SJSA1 (cell line): ENCODE data around the gene DNAJC22. TPM values are rescaled to one million over a fixed set of nuclear protein-coding genes. Genes with fewer than 3 reads are reported as not detected.

ENCODE experiments used
- DNase-seq, 2 experiments: peaks; one replicate each; pipeline ENCODE4 v3.0.0-alpha.2; 2015 to 2020; ENCODE audit warnings: low spot score in 2 of 2, low read depth in 1 of 2
- H3K27ac ChIP-seq: fragments of 250-450 bp; sonication (Bioruptor Pico); 2 replicates; pipeline ENCODE4 v1.5.1; 2020; ENCODE audit warnings: mild to moderate bottlenecking, moderate library complexity
- H3K27me3 ChIP-seq: fragments of 250-450 bp; sonication (Bioruptor Pico); replicated peaks from 2 replicates; pipeline ENCODE4 v1.5.1; 2020; ENCODE audit warnings: mild to moderate bottlenecking, moderate library complexity
- H3K36me3 ChIP-seq: fragments of 250-450 bp; sonication (Bioruptor Pico); 2 replicates; pipeline ENCODE4 v1.5.1; 2020; ENCODE audit warnings: mild to moderate bottlenecking
- H3K4me1 ChIP-seq: fragments of 250-450 bp; sonication (Bioruptor Pico); replicated peaks from 2 replicates; pipeline ENCODE4 v1.6.1; 2021; ENCODE audit warnings: mild to moderate bottlenecking
- H3K4me3 ChIP-seq: fragments of 250-450 bp; sonication (Bioruptor Pico); 2 replicates; pipeline ENCODE4 v1.5.1; 2020; ENCODE audit warnings: mild to moderate bottlenecking
- H3K9me3 ChIP-seq: fragments of 250-450 bp; sonication (Bioruptor Pico); replicated peaks from 2 replicates; pipeline ENCODE4 v1.5.1; 2020; ENCODE audit warnings: mild to moderate bottlenecking
- total RNA-seq: library from RNA; depleted of rRNA; stranded (reverse); fragments of >200 nt; shearing (Covaris generic); gene quantifications from 2 replicates; pipeline ENCODE4 v1.2.3, GENCODE V29; 2014

Gene DNAJC22
- total RNA-seq, 1 experiment from 2014 or later, result 6.3 TPM

GRCh38 chr12:49344486-49345050 lies 2.1 kb upstream of the DNAJC22 start:
- DNase-seq, result no peak
- H3K27me3 ChIP-seq, result peaks cover 39% of the 10 kb centered on the region
- no peak overlapping the region for H3K4me3 ChIP-seq
- peaks cover 50% of the 10 kb centered on the region for H3K4me1 ChIP-seq
- H3K9me3 ChIP-seq, result no peaks in the 10 kb centered on the region; the same call in 1 of the 2 replicates
- H3K36me3 ChIP-seq, result no peaks in the 10 kb centered on the region
- no peak overlapping the region for H3K27ac ChIP-seq

DNA sequence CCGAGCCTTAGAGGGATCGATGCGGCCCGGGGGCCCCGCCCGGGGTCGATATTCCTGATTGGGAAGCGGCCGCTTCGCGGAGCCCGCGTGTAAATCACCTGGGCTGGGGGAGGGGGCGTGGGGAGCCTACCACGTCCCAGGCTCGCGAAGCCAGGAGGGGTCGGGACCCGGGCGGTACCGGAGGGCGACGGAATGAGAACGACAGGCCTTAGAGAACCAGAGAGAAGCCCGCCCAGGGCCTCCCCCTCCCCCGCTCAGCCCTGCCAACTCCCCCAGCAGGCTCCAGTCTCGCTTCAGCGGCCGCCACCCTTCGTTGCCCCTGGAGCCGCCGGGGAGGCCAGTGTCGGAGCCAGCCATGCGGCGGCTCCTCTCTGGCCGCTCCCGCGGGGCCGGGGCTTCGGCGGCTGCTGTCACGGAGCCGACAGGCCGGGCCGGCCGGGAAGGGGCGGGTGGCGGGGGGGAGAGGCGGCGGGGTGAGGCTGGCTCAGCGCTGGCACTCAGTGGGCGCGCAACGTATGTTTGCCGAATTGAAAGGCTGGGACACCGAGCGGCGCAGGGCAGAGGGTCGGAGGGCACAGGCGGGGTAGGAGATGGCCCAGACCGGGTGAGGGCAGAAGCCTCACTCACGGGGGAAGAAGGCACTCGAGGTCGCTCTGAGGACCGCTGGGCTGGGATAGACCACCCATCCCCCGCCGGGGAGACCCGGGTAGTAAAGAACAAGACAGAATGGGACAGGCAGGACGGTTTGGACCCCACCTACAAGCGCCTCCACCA lies 1.4 kb upstream of the DNAJC22 start:
- no peak for DNase-seq
- no peak overlapping the region for H3K4me3 ChIP-seq
- no peak overlapping the region for H3K27ac ChIP-seq
- H3K4me1 ChIP-seq, result peaks cover 50% of the 10 kb centered on the region
- H3K9me3 ChIP-seq, result no peaks in the 10 kb centered on the region; the same call in 1 of the 2 replicates
- H3K27me3 ChIP-seq, result peaks cover 39% of the 10 kb centered on the region
- no peaks in the 10 kb centered on the region for H3K36me3 ChIP-seq

- H3K4me1 ChIP-seq, result peaks cover 56% of the 10 kb centered on the region
- DNase-seq, result no peak
- no peaks in the 10 kb centered on the region for H3K36me3 ChIP-seq
- peak overlapping the region; percentile 16 for H3K4me3 ChIP-seq
- peaks cover 39% of the 10 kb centered on the region for H3K27me3 ChIP-seq
- H3K9me3 ChIP-seq, result no peaks in the 10 kb centered on the region; the same call in 1 of the 2 replicates
- H3K27ac ChIP-seq, result no peak overlapping the region
Observed at GRCh38 chr12:49345825-49346658, 646 bp upstream of the DNAJC22 start.

DNA sequence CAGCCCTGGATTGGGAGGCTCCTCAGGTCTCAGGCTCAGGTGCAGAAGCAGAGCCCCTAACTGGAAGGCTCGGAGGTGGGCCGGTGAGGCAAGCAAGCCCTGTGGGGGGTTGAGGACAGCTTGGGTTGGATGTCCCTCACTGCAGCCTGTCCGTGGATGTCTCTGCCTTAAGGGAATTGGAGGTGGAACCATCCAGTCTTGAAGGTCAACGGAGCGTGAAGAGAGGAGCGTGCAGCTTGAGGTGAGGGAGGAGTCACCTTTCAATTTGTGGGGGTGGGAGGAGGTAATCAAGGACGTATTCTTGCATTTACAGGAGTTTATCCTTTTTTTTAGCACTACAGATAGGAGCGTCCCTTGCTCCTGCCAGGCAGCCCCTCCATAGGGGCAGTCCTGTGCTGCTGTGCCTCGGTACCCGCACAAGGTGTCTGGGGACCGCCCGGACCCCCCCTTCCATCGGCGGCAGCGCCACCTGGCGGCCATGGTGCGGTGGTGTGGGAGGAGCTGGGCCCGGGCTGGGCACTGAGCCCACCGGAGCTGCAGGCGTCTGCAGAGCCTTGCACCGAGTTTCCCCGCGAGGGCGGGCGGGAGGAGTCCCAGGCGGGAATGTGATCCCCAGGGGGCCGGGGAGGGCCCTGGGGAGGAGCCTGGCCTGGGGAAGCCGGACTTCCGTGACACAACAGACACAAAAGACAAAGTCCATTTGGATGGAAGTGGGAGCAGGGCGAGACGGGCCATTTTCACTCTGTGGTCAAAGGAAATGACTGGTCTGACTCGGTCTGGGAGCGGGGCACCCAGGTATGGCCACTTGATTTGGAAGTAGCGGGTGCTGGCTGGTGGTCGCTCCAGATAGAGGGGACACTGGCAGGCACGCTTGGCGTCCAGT lies 864 bp downstream of the DNAJC22 start:
- Histone ChIP-seq H3K4me3 (peak overlapping the region; percentile 35), H3K27ac (peak overlapping the region; percentile 16; the same call in 1 of the 2 replicates), H3K27me3 (peaks cover 33% of the 10 kb centered on the region), H3K4me1 (peaks cover 60% of the 10 kb centered on the region), H3K9me3 (no peaks in the 10 kb centered on the region; the same call in 1 of the 2 replicates), H3K36me3 (no peaks in the 10 kb centered on the region)
- DNase-seq, result peak; percentile 85 to 93

DNA sequence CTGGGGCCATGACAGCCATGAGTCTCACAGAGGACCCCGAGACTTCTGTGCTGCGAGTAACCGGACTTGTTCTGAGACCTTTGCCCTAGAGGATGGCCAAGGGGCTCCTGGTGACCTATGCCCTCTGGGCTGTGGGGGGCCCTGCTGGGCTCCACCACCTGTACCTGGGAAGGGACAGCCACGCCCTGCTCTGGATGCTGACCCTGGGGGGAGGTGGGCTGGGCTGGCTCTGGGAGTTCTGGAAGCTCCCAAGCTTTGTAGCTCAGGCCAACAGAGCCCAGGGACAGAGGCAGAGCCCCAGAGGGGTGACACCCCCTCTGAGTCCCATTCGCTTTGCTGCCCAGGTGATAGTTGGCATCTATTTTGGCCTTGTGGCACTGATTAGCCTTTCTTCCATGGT lies 2.1 kb downstream of the DNAJC22 start:
- Histone ChIP-seq H3K36me3 (no peaks in the 10 kb centered on the region), H3K27ac (no peak overlapping the region), H3K9me3 (no peaks in the 10 kb centered on the region; the same call in 1 of the 2 replicates), H3K4me1 (peaks cover 51% of the 10 kb centered on the region), H3K27me3 (peaks cover 26% of the 10 kb centered on the region), H3K4me3 (no peak overlapping the region)
- DNase-seq, result no peak

DNA sequence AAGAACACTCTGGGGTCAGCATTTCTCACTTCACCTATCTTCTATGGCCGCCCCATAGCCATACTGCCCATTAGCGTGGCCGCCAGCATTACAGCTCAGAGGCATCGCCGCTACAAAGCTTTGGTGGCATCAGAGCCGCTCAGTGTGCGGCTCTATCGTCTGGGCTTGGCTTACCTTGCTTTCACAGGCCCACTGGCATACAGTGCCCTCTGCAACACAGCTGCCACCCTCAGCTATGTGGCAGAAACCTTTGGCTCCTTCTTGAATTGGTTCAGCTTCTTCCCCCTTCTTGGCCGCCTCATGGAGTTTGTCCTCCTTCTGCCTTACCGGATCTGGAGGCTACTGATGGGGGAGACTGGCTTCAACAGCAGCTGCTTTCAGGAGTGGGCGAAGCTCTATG lies 2.6 kb downstream of the DNAJC22 start:
- Histone ChIP-seq H3K9me3 (no peaks in the 10 kb centered on the region; the same call in 1 of the 2 replicates), H3K27me3 (peaks cover 26% of the 10 kb centered on the region), H3K4me1 (peaks cover 48% of the 10 kb centered on the region), H3K27ac (no peak overlapping the region), H3K36me3 (no peaks in the 10 kb centered on the region), H3K4me3 (no peak overlapping the region)
- DNase-seq, result no peak

- Histone ChIP-seq H3K27ac (no peak overlapping the region), H3K27me3 (peaks cover 2% of the 10 kb centered on the region), H3K4me3 (no peak overlapping the region), H3K9me3 (no peaks in the 10 kb centered on the region), H3K36me3 (no peaks in the 10 kb centered on the region), H3K4me1 (peaks cover 35% of the 10 kb centered on the region)
- DNase-seq, result no peak
Observed at GRCh38 chr12:49352351-49352750, 5.7 kb downstream of the DNAJC22 start.

- no peak for DNase-seq
- Histone ChIP-seq H3K27me3 (no peaks in the 10 kb centered on the region), H3K4me1 (peaks cover 32% of the 10 kb centered on the region), H3K9me3 (no peaks in the 10 kb centered on the region), H3K36me3 (no peaks in the 10 kb centered on the region), H3K4me3 (no peak overlapping the region), H3K27ac (no peak overlapping the region)
Observed at GRCh38 chr12:49355913-49356312, 9.2 kb downstream of the DNAJC22 start.

GRCh38 chr12:49357103-49357678 lies 10.5 kb downstream of the DNAJC22 start:
- H3K4me3 ChIP-seq, result no peak overlapping the region
- no peaks in the 10 kb centered on the region for H3K9me3 ChIP-seq
- peak in 1 of 2 experiments; percentile 45 for DNase-seq
- peak overlapping the region; percentile 14; the same call in 1 of the 2 replicates for H3K27ac ChIP-seq
- H3K27me3 ChIP-seq, result no peaks in the 10 kb centered on the region
- no peaks in the 10 kb centered on the region for H3K36me3 ChIP-seq
- peaks cover 22% of the 10 kb centered on the region for H3K4me1 ChIP-seq

GRCh38 chr12:49358483-49359141 lies 11.9 kb downstream of the DNAJC22 start:
- DNase-seq, result peak in 1 of 2 experiments; percentile 74
- no peak overlapping the region for H3K27ac ChIP-seq

DNA sequence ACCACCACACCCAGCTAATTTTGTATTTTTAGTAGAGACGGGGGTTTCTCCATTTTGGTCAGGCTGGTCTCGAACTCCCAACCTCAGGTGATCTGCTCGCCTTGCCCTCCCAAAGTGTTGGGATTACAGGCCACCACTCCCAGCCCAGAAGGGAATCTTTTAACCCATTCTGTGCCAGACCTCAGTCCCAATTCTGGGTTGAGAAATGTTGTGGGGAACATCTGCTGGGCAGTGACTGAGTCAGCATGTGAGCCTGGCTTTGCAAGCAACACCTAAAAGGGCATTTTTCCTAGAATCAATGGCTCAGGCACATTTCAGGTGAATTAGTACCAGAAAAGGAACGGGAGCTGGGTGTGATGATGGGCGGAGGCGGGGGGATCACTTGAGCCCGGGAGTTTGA lies 13.0 kb downstream of the DNAJC22 start:
- Histone ChIP-seq H3K4me3 (no peak overlapping the region), H3K9me3 (no peaks in the 10 kb centered on the region), H3K27me3 (no peaks in the 10 kb centered on the region), H3K27ac (no peak overlapping the region), H3K4me1 (peaks cover 22% of the 10 kb centered on the region), H3K36me3 (no peaks in the 10 kb centered on the region)
- DNase-seq, result no peak

More at GRCh38 chr12:49358483-49359141, 11.9 kb downstream of the DNAJC22 start:
- no peaks in the 10 kb centered on the region for H3K27me3 ChIP-seq
- H3K4me1 ChIP-seq, result peaks cover 21% of the 10 kb centered on the region
- no peaks in the 10 kb centered on the region for H3K36me3 ChIP-seq
- H3K9me3 ChIP-seq, result no peaks in the 10 kb centered on the region
- H3K4me3 ChIP-seq, result no peak overlapping the region

GRCh38 chr12:49362077-49362476 lies 15.4 kb downstream of the DNAJC22 start:
- Histone ChIP-seq H3K4me1 (peaks cover 35% of the 10 kb centered on the region), H3K27ac (no peak overlapping the region), H3K36me3 (peaks cover 3% of the 10 kb centered on the region; the same call in 1 of the 2 replicates), H3K9me3 (no peaks in the 10 kb centered on the region), H3K4me3 (no peak overlapping the region), H3K27me3 (no peaks in the 10 kb centered on the region)
- DNase-seq, result no peak
